Tibial nerve (tissue), 4 donors: Measurements from ENCODE around the gene LY6G5B.

Source experiments
- CTCF ChIP-seq, 5 experiments: fragments of 200-600 bp in 3 of 5; fragments of 450-650 bp in 2 of 5; sonication (generic) in 3 of 5; IDR thresholded peaks; one replicate each; pipeline ENCODE4 v1.5.1; 2016 to 2019; ENCODE audit warnings: antibody characterized with exemption in 5 of 5, mild to moderate bottlenecking in 3 of 5, moderate library complexity in 2 of 5
- EP300 ChIP-seq, 2 donors: sonication (generic); formaldehyde crosslinking; IDR thresholded peaks; one replicate each; pipeline ENCODE4 v1.6.1; 2017; ENCODE audit warnings: antibody characterized with exemption in 2 of 2, mild to moderate bottlenecking in 1 of 2
- POLR2A ChIP-seq, 2 donors: fragments of 450-650 bp; IDR thresholded peaks; one replicate each; pipeline ENCODE4 v1.6.1; 2017; ENCODE audit warnings: antibody characterized with exemption in 2 of 2, mild to moderate bottlenecking in 2 of 2, moderate library complexity in 2 of 2

- TF ChIP-seq CTCF (IDR thresholded peaks at IDR 0.05) (no peak), POLR2A (IDR thresholded peaks at IDR 0.05) (no peak), EP300 (IDR thresholded peaks at IDR 0.05) (no peak)
These were observed 24.5 kb upstream of the LY6G5B start for GRCh38 chr6:31645325-31645724.
